Esophagus squamous epithelium (tissue), 4 donors: Measurements from ENCODE around the gene FYN.

Source experiments
- POLR2A ChIP-seq, 4 donors: fragments of 450-650 bp; IDR thresholded peaks; one replicate each; pipeline ENCODE4 v1.6.1; 2017; ENCODE audit warnings: antibody characterized with exemption in 4 of 4, mild to moderate bottlenecking in 4 of 4, moderate library complexity in 3 of 4
- TF ChIP-seq, protein P1 (sequence below), 6 experiments: fragments of 450-650 bp in 4 of 6; fragments of 200-600 bp in 2 of 6; sonication (generic) in 2 of 6; IDR thresholded peaks; one replicate each; pipeline ENCODE4 v1.5.1; 2016 to 2019; ENCODE audit warnings: antibody characterized with exemption in 6 of 6, mild to moderate bottlenecking in 4 of 6, moderate library complexity in 4 of 6

DNA sequence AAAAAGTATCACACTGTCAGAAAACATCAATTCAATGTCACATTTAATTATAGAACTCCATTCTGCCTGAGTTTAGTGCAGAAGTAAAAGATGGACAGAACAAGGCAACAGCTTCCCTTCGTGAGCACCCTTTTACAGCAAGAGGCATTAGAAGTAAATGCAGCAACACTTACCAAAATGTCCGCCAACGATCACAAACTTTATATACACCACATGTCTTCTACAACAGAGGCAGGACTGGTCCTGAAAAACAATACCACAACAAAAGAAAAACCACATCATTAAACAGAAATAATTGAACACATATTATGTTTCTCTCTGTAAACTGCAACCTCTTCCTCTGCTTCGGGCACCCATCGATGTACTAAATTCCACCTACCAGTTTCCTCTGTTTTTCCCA lies 92.9 kb downstream of the FYN start:
- TF ChIP-seq, protein P1, sequence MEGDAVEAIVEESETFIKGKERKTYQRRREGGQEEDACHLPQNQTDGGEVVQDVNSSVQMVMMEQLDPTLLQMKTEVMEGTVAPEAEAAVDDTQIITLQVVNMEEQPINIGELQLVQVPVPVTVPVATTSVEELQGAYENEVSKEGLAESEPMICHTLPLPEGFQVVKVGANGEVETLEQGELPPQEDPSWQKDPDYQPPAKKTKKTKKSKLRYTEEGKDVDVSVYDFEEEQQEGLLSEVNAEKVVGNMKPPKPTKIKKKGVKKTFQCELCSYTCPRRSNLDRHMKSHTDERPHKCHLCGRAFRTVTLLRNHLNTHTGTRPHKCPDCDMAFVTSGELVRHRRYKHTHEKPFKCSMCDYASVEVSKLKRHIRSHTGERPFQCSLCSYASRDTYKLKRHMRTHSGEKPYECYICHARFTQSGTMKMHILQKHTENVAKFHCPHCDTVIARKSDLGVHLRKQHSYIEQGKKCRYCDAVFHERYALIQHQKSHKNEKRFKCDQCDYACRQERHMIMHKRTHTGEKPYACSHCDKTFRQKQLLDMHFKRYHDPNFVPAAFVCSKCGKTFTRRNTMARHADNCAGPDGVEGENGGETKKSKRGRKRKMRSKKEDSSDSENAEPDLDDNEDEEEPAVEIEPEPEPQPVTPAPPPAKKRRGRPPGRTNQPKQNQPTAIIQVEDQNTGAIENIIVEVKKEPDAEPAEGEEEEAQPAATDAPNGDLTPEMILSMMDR (IDR thresholded peaks at IDR 0.05), result no peak
- TF ChIP-seq POLR2A (IDR thresholded peaks at IDR 0.05), result no peak
